HCT116 (cell line): ENCODE results near the gene CPZ. TPM values are rescaled to one million over a fixed set of nuclear protein-coding genes. Genes with fewer than 3 reads are reported as not detected.
"Not testable (repeated sequence)": the region's sequence is repeated elsewhere in the genome, so short reads cannot be mapped to it uniquely, and the experiment has no call there.

Source experiments
- ATAC-seq: fragments of 200-7000 bp; cut with Tn5 transposase; 2 replicates; pipeline ENCODE4 v1.9.1; 2020; ENCODE audit warnings: mild to moderate bottlenecking, moderate library complexity
- BruUV-seq: library from RNA; stranded (reverse); fragments of 400-500 nt; replicated peaks from 2 replicates; lab custom pipeline; 2021; lab: Mats Ljungman, UMichigan
- CTCF ChIA-PET: fragments of 300-600 bp; sonication (Branson Sonifier 250); formaldehyde crosslinking; loops from one replicate; lab custom pipeline; 2021; ENCODE audit warnings: antibody characterized with exemption; lab: Charles Lee
- POLR2A ChIA-PET: fragments of 300-600, 350-600 bp; sonication (Branson Sonifier 250); formaldehyde crosslinking; loops from one replicate; lab custom pipeline; 2021; ENCODE audit warnings: antibody characterized with exemption; lab: Charles Lee
- RAD21 ChIA-PET, 2 experiments: fragments of 300-600 bp; sonication (Branson Sonifier 250); formaldehyde crosslinking; loops; one replicate each; lab custom pipeline; 2023; ENCODE audit warnings: low total read pairs in 2 of 2; ENCODE audit not compliant: uncharacterized antibody in 2 of 2, unreplicated experiment in 2 of 2, low non-redundant PET in 1 of 2; lab: Charles Lee
- DNase-seq: peaks from one replicate; pipeline ENCODE4 v3.0.0-alpha.2; 2010; ENCODE audit warnings: low read depth, low spot score
- H2AFZ ChIP-seq: fragments of 200-600 bp; shearing (Covaris generic), sonication (generic); 2 replicates; pipeline ENCODE4 v1.6.1; 2017; ENCODE audit warnings: low read depth, mixed run types, mixed read lengths, antibody characterized with exemption, low read length; ENCODE audit not compliant: poor library complexity, severe bottlenecking
- H3K27ac ChIP-seq: 2 replicates; pipeline ENCODE4 v1.5.1; 2012; ENCODE audit warnings: low read depth, low read length
- H3K27me3 ChIP-seq: fragments of 200-600 bp; sonication (generic); 2 replicates; pipeline ENCODE4 v1.6.1; 2016; ENCODE audit warnings: mixed run types, low read length, mixed read lengths; ENCODE audit not compliant: insufficient read depth
- H3K36me3 ChIP-seq, 2 experiments: fragments of 200-500 bp in 1 of 2; fragments of 200-600 bp in 1 of 2; sonication (Bioruptor generic) in 1 of 2; sonication (generic) in 1 of 2; 2 replicates each; pipeline versions ENCODE4 v1.5.1 to v1.6.1; 2014 to 2016; ENCODE audit warnings: low read length in 2 of 2, inconsistent platforms in 1 of 2, mixed read lengths in 1 of 2, mixed run types in 1 of 2; ENCODE audit not compliant: insufficient read depth in 2 of 2, control insufficient read depth in 1 of 2
- H3K4me1 ChIP-seq, 2 experiments: fragments of 200-600 bp in 1 of 2; sonication (generic) in 1 of 2; 2 replicates each; pipeline versions ENCODE4 v1.5.1 to v1.6.1; 2012 to 2017; ENCODE audit warnings: low read length in 2 of 2, inconsistent platforms in 1 of 2, mild to moderate bottlenecking in 1 of 2, mixed read lengths in 1 of 2, mixed run types in 1 of 2, moderate library complexity in 1 of 2; ENCODE audit not compliant: insufficient read depth in 2 of 2, control insufficient read depth in 1 of 2
- H3K4me2 ChIP-seq: fragments of 200-600 bp; sonication (generic); 2 replicates; pipeline ENCODE4 v1.6.1; 2017; ENCODE audit warnings: mixed run types, low read length, mixed read lengths
- H3K4me3 ChIP-seq, 2 experiments: fragments of 200-600 bp in 1 of 2; sonication (generic) in 1 of 2; replicated peaks in 1 of 2; 2 replicates each; pipeline ENCODE4 v1.5.1; 2011 to 2016; ENCODE audit warnings: low read length in 2 of 2, control low read depth in 1 of 2, low read depth in 1 of 2, mild to moderate bottlenecking in 1 of 2, mixed read lengths in 1 of 2, mixed run types in 1 of 2
- H3K79me2 ChIP-seq: fragments of 200-600 bp; sonication (generic); 2 replicates; pipeline ENCODE4 v1.6.1; 2017; ENCODE audit warnings: mild to moderate bottlenecking, mixed run types, low read length, moderate library complexity, mixed read lengths; ENCODE audit not compliant: insufficient read depth
- H3K9ac ChIP-seq: fragments of 200-600 bp; sonication (generic); 2 replicates; pipeline ENCODE4 v1.6.1; 2016; ENCODE audit warnings: low read length, mixed read lengths
- H3K9me2 ChIP-seq: fragments of 200-600 bp; sonication (generic), shearing (Covaris generic); 2 replicates; pipeline ENCODE4 v1.6.1; 2017; ENCODE audit warnings: mixed run types, mild to moderate bottlenecking, moderate library complexity; ENCODE audit not compliant: insufficient read depth
- H3K9me3 ChIP-seq, 2 experiments: fragments of 200-500 bp in 1 of 2; fragments of 200-600 bp in 1 of 2; sonication (Bioruptor generic) in 1 of 2; sonication (generic) in 1 of 2; 2 replicates each; pipeline ENCODE4 v1.6.1; 2014 to 2017; ENCODE audit warnings: low read length in 2 of 2, mixed read lengths in 2 of 2, inconsistent platforms in 1 of 2, low read depth in 1 of 2, mild to moderate bottlenecking in 1 of 2, mixed run types in 1 of 2, moderate library complexity in 1 of 2; ENCODE audit not compliant: control insufficient read depth in 1 of 2, insufficient read depth in 1 of 2
- H4K20me1 ChIP-seq: fragments of 200-600 bp; sonication (generic), shearing (Covaris generic); 2 replicates; pipeline ENCODE4 v1.6.1; 2017; ENCODE audit warnings: mixed run types, mild to moderate bottlenecking, moderate library complexity; ENCODE audit not compliant: insufficient read depth
- EGR1 ChIP-seq: IDR thresholded peaks from 2 replicates; pipeline ENCODE4 v1.6.1; 2012; ENCODE audit warnings: low read depth
- ELF1 ChIP-seq: IDR thresholded peaks from 2 replicates; pipeline ENCODE4 v1.6.1; 2012; ENCODE audit warnings: low read depth, borderline replicate concordance
- FOSL1 ChIP-seq: IDR thresholded peaks from 2 replicates; pipeline ENCODE4 v1.6.1; 2012; ENCODE audit warnings: low read depth
- SIN3A ChIP-seq: IDR thresholded peaks from 2 replicates; pipeline ENCODE4 v1.6.1; 2012; ENCODE audit warnings: low read depth
- TCF7L2 ChIP-seq: IDR thresholded peaks from 2 replicates; pipeline ENCODE4 v1.7.0; 2011; ENCODE audit warnings: borderline replicate concordance, inconsistent platforms; ENCODE audit not compliant: insufficient read depth, insufficient read length; ENCODE audit errors: extremely low read depth
- intact Hi-C: fragments of 100-400 bp; cut with micrococcal nuclease; formaldehyde crosslinking; loops from 2 replicates; pipeline ENCODE4 v1.10.0; 2022
- total RNA-seq: library from RNA; stranded (reverse); gene quantifications from one replicate; pipeline ENCODE4 v1.2.1, GENCODE V29; 2021; ENCODE audit not compliant: unreplicated experiment

Gene CPZ
- total RNA-seq, 1 experiment from 2014 or later, result not detected

DNA sequence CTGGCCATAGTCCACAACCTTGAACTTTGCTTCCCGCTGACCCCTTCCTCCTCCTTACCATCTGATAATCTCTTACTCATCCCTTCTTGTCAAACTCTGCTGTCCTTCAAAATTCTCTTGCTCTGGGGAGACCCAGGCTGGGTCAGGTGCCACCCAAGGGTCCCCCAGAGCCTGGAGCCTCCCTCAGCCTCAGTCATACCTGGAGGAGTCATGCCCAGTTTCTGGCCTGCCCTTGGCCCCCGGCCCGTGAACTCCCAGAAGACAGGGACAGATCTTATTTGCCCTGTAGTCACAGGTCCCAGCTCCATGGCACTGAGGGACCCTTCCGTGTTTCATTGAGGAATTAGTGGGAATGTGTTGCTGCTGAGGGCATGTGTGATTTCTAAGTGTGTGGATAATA is 17.1 kb upstream of the CPZ start:
- DNase-seq, result no peak
- H3K4me1 ChIP-seq, result peaks cover 0 to 12% of the 10 kb centered on the region in 2 experiments; a peak in 1 of 4 replicates
- H4K20me1 ChIP-seq, result no peaks in the 10 kb centered on the region
- no peak overlapping the region for H2AFZ ChIP-seq
- H3K9ac ChIP-seq, result no peak overlapping the region
- H3K27ac ChIP-seq, result no peak overlapping the region
- intact Hi-C loops, result no loop called here
- H3K27me3 ChIP-seq, result peaks cover 26% of the 10 kb centered on the region
- H3K4me3 ChIP-seq, result no peak overlapping the region
- ChIA-PET RAD21 (no interaction called here), POLR2A (no interaction called here), CTCF (no interaction called here)
- no peak for ATAC-seq
- H3K79me2 ChIP-seq, result no peaks in the 10 kb centered on the region
- H3K36me3 ChIP-seq, result no peaks in the 10 kb centered on the region
- H3K9me2 ChIP-seq, result no peaks in the 10 kb centered on the region
- no peaks in the 10 kb centered on the region for H3K9me3 ChIP-seq
- no TSS peak for BruUV-seq
- no peak overlapping the region for H3K4me2 ChIP-seq
- TF ChIP-seq SIN3A (no peak), TCF7L2 (no peak)

DNA sequence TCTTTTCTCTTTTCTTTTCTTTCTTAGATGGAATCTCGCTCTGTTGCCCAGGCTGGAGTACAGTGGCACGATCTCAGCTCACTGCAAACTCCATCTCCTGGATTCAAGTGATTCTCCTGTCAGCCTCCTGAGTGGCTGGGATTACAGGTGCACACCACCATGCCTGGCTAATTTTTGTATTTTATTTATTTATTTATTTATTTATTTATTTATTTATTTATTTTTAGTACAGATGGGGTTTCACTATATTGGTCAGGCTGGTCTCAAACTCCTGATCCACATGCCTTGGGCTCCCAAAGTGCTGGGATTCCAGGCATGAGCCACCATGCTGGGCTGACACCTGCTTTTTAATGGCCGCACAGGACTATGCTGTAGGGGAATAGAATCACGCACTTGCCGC is 16.0 kb upstream of the CPZ start:
- POLR2A ChIA-PET, intact Hi-C loops, BruUV-seq: not testable (repeated sequence)

DNA sequence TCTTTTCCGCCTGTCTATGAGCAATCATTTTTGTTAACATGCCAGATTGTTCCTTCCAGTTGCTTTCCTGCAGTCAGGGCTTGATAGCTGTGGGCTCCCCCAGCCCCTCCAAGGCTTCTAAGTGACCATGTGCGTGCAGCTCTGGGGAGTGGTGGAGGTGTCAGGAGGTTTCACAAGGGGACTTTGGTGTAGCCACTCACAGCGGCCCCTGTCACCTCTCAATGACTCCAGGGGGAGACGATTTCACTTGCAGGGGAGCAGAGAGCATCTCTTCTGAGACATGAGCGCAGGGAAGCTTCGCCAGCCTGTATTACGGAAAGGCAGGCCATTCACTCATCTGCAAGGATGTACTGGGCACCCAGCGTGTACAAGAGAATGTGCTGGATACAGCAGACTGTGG is 15.5 kb upstream of the CPZ start:
- H3K4me3 ChIP-seq, result no peak overlapping the region
- POLR2A ChIA-PET, result no interaction called here
- peaks cover 0 to 7% of the 10 kb centered on the region in 2 experiments; a peak in 1 of 4 replicates for H3K4me1 ChIP-seq
- no peak overlapping the region for H3K27ac ChIP-seq
- no peak for DNase-seq
- H3K36me3 ChIP-seq, result no peaks in the 10 kb centered on the region
- no peak overlapping the region for H3K9ac ChIP-seq
- no peaks in the 10 kb centered on the region for H3K9me3 ChIP-seq
- peaks cover 26% of the 10 kb centered on the region for H3K27me3 ChIP-seq
- intact Hi-C loops, result no loop called here
- H4K20me1 ChIP-seq, result no peaks in the 10 kb centered on the region
- no peak for TF ChIP-seq TCF7L2
- TF ChIP-seq EGR1, result no peak
- TF ChIP-seq FOSL1, result no peak
- TF ChIP-seq ELF1, result no peak
- ATAC-seq, result no peak
- no peak overlapping the region for H2AFZ ChIP-seq
- H3K9me2 ChIP-seq, result no peaks in the 10 kb centered on the region
- CTCF ChIA-PET, result no interaction called here
- RAD21 ChIA-PET, result no interaction called here
- H3K4me2 ChIP-seq, result no peak overlapping the region
- no peaks in the 10 kb centered on the region for H3K79me2 ChIP-seq
- BruUV-seq, result no TSS peak

More for the DNA sequence above, 16.0 kb upstream of the CPZ start:
- CTCF ChIA-PET, result interaction anchor here (0.8 kb wide), 1 partner anchor 10 kb away, joined by 3 read pairs; no protein-coding TSS in a partner anchor
- H3K9me2 ChIP-seq, H3K79me2 ChIP-seq, H3K9me3 ChIP-seq, H3K4me3 ChIP-seq, H4K20me1 ChIP-seq, RAD21 ChIA-PET, DNase-seq, H3K36me3 ChIP-seq, H2AFZ ChIP-seq, ATAC-seq, H3K4me2 ChIP-seq, H3K27ac ChIP-seq, H3K9ac ChIP-seq: not testable (repeated sequence)
- H3K27me3 ChIP-seq, result peaks cover 26% of the 10 kb centered on the region
- peaks cover 0 to 11% of the 10 kb centered on the region in 2 experiments; a peak in 1 of 4 replicates for H3K4me1 ChIP-seq
